ENCODE results near the gene EFCC1. TPM values are rescaled to one million over a fixed set of nuclear protein-coding genes. Genes with fewer than 3 reads are reported as not detected.
A peak's percentile ranks its signal among the peaks of the same experiment; 100 is the strongest.

EFCC1 gene
- total RNA-seq, 4 donors from 2014 or later: 4.8 to 10.3 (median 6.5) TPM

- no peak overlapping the region for H3K4me3 ChIP-seq
- no peak for ATAC-seq
- peak overlapping the region in 1 of 4 donors; percentile 21 for H3K27ac ChIP-seq
- H3K27me3 ChIP-seq: no peaks in the 10 kb centered on the region
- WGBS, 2 donors (ENCODE audit: low coverage in 1 of 2): 100% methylated on average over 1 of the region's 5 CpGs
- H3K4me1 ChIP-seq: peaks cover 0 to 66% (median 12%) of the 10 kb centered on the region in 3 donors
- TF ChIP-seq CTCF (IDR thresholded peaks at IDR 0.05) (no peak), POLR2AphosphoS5 (IDR thresholded peaks at IDR 0.05) (no peak), EP300 (IDR thresholded peaks at IDR 0.05) (no peak), POLR2A (IDR thresholded peaks at IDR 0.05) (no peak)
- H3K9me3 ChIP-seq: no peaks in the 10 kb centered on the region
- H3K36me3 ChIP-seq: no peaks in the 10 kb centered on the region
These were observed 19.6 kb downstream of the EFCC1 start for GRCh38 chr3:129020691-129021090.

- peak overlapping the region in 1 of 4 donors; percentile 21 for H3K27ac ChIP-seq
- H3K27me3 ChIP-seq: no peaks in the 10 kb centered on the region
- no peak for ATAC-seq
- no peak for TF ChIP-seq CTCF (IDR thresholded peaks at IDR 0.05)
- TF ChIP-seq POLR2AphosphoS5 (IDR thresholded peaks at IDR 0.05): peak; percentile 22
- TF ChIP-seq EP300 (IDR thresholded peaks at IDR 0.05): no peak
- no peak for TF ChIP-seq POLR2A (IDR thresholded peaks at IDR 0.05)
- H3K36me3 ChIP-seq: no peaks in the 10 kb centered on the region
- WGBS, 2 donors (ENCODE audit: low coverage in 1 of 2): 37 to 78% methylated on average over 4 of the region's 6 CpGs
- no peak overlapping the region for H3K4me3 ChIP-seq
- peaks cover 0 to 67% (median 13%) of the 10 kb centered on the region in 3 donors for H3K4me1 ChIP-seq
- no peaks in the 10 kb centered on the region for H3K9me3 ChIP-seq
These were observed 20.0 kb downstream of the EFCC1 start for GRCh38 chr3:129021140-129021551.

- Histone ChIP-seq H3K4me3 (no peak overlapping the region), H3K9me3 (no peaks in the 10 kb centered on the region), H3K27me3 (no peaks in the 10 kb centered on the region), H3K27ac (peak overlapping the region in 3 of 4 donors; percentile 50 to 69 (median 66)), H3K36me3 (no peaks in the 10 kb centered on the region), H3K4me1 (peaks cover 3 to 67% (median 22%) of the 10 kb centered on the region in 3 donors)
- WGBS, 2 donors (ENCODE audit: low coverage in 1 of 2): 61 to 71% methylated on average over 3 to 5 of the region's 15 CpGs
- peak; percentile 61 for ATAC-seq
- TF ChIP-seq POLR2A (IDR thresholded peaks at IDR 0.05) (no peak), EP300 (IDR thresholded peaks at IDR 0.05) (no peak), POLR2AphosphoS5 (IDR thresholded peaks at IDR 0.05) (peak; percentile 76)
These were observed 21.3 kb downstream of the EFCC1 start for GRCh38 chr3:129022114-129023007.

- no peak for TF ChIP-seq POLR2AphosphoS5 (IDR thresholded peaks at IDR 0.05)
- Histone ChIP-seq H3K9me3 (no peaks in the 10 kb centered on the region), H3K4me3 (no peak overlapping the region), H3K36me3 (no peaks in the 10 kb centered on the region), H3K4me1 (peaks cover 3 to 65% (median 21%) of the 10 kb centered on the region in 3 donors), H3K27me3 (no peaks in the 10 kb centered on the region), H3K27ac (peak overlapping the region in 3 of 4 donors; percentile 50 to 69 (median 66))
- 44 to 57% methylated on average over 1 of the region's 1 CpG for WGBS, 2 donors (ENCODE audit: low coverage in 1 of 2)
- ATAC-seq: no peak
These were observed 21.9 kb downstream of the EFCC1 start for GRCh38 chr3:129023008-129023358.

GRCh38 chr3:129023909-129024308, 22.8 kb downstream of the EFCC1 start:
- Histone ChIP-seq H3K27me3 (no peaks in the 10 kb centered on the region), H3K4me3 (no peak overlapping the region), H3K9me3 (no peaks in the 10 kb centered on the region), H3K36me3 (no peaks in the 10 kb centered on the region), H3K4me1 (peaks cover 3 to 65% (median 21%) of the 10 kb centered on the region in 3 donors), H3K27ac (peak overlapping the region in 2 of 4 donors; percentile 50 to 81)
- ATAC-seq: no peak
- TF ChIP-seq EP300 (IDR thresholded peaks at IDR 0.05) (no peak), POLR2A (IDR thresholded peaks at IDR 0.05) (no peak), POLR2AphosphoS5 (IDR thresholded peaks at IDR 0.05) (no peak), CTCF (IDR thresholded peaks at IDR 0.05) (no peak)
- WGBS, 2 donors (ENCODE audit: low coverage in 1 of 2): 20 to 58% methylated on average over 1 to 2 of the region's 2 CpGs

All from gastroesophageal sphincter (tissue), 4 donors.